ENCODE data around the gene ZSCAN9.
A peak's percentile ranks its signal among the peaks of the same experiment; 100 is the strongest.

The ZSCAN9 gene

GRCh38 chr6:28269492-28269891, 44.4 kb downstream of the ZSCAN9 start:
- Mint-ChIP-seq H3K27me3 (no peaks in the 10 kb centered on the region), H3K4me3 (peak overlapping the region; percentile 21), H3K36me3 (peaks cover 5% of the 10 kb centered on the region), H3K4me1 (ENCODE audit: low read depth) (peaks cover 31% of the 10 kb centered on the region), H3K27ac (peak overlapping the region; percentile 68), H3K9me3 (ENCODE audit: low read depth) (no peaks in the 10 kb centered on the region)

DNA sequence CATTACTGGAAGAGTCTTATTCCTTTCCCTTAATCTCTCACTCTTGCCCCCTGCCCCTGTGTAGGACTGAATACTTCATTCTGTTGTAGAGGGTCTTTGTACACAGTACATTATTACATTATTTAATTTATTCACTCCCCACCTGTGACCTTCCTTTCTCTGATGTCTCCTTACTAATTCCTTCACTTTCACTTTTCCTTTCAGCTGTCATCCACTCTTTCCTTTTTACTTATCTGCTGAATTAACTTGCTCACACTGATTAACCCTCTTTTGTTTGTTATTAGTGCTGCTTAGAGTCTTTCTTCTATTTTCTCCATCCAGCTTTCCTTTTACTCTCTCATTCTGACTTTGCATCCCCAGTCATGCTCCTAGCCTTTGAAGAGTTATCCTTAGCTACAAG, 49.8 kb downstream of the ZSCAN9 start:
- H3K27ac Mint-ChIP-seq: peak overlapping the region; percentile 35
- peaks cover 18% of the 10 kb centered on the region for H3K4me1 Mint-ChIP-seq (ENCODE audit: low read depth)
- H3K36me3 Mint-ChIP-seq: peaks cover 18% of the 10 kb centered on the region
- H3K9me3 Mint-ChIP-seq (ENCODE audit: low read depth): no peaks in the 10 kb centered on the region
- H3K4me3 Mint-ChIP-seq: no peak overlapping the region
- no peaks in the 10 kb centered on the region for H3K27me3 Mint-ChIP-seq

DNA sequence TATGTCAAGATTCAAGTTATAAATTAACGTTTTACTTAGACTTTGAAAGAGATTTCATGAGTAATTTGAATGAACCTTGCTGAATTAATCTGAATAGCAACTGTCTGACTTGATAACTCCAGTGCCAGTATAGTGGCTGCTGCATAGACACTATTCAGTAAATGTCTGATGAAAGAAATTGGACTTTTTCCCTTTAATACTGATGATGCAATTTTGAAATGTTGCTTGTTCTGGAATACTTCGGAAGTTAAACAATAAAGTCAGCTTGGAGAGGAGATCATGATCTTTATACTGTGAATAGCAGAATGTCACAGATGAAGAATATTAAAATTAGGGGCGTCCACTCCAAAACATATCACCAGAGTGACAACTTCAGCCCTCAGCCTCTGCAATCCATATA, 52.7 kb downstream of the ZSCAN9 start:
- H3K9me3 Mint-ChIP-seq (ENCODE audit: low read depth): no peaks in the 10 kb centered on the region
- no peak overlapping the region for H3K4me3 Mint-ChIP-seq
- H3K27ac Mint-ChIP-seq: no peak overlapping the region
- H3K4me1 Mint-ChIP-seq (ENCODE audit: low read depth): peaks cover 18% of the 10 kb centered on the region
- H3K27me3 Mint-ChIP-seq: peaks cover 7% of the 10 kb centered on the region
- H3K36me3 Mint-ChIP-seq: peaks cover 18% of the 10 kb centered on the region

GRCh38 chr6:28280595-28281287, 55.7 kb downstream of the ZSCAN9 start:
- H3K4me3 Mint-ChIP-seq: peak overlapping the region; percentile 85
- H3K27me3 Mint-ChIP-seq: peaks cover 7% of the 10 kb centered on the region
- H3K9me3 Mint-ChIP-seq (ENCODE audit: low read depth): no peaks in the 10 kb centered on the region
- H3K4me1 Mint-ChIP-seq (ENCODE audit: low read depth): peaks cover 13% of the 10 kb centered on the region
- H3K27ac Mint-ChIP-seq: no peak overlapping the region
- H3K36me3 Mint-ChIP-seq: peaks cover 17% of the 10 kb centered on the region

- H3K4me1 Mint-ChIP-seq (ENCODE audit: low read depth): peaks cover 13% of the 10 kb centered on the region
- H3K27me3 Mint-ChIP-seq: peaks cover 7% of the 10 kb centered on the region
- no peaks in the 10 kb centered on the region for H3K9me3 Mint-ChIP-seq (ENCODE audit: low read depth)
- H3K36me3 Mint-ChIP-seq: peaks cover 13% of the 10 kb centered on the region
- H3K4me3 Mint-ChIP-seq: peak within 1 kb of the TSS; percentile 86
- H3K27ac Mint-ChIP-seq: no peak within 1 kb of the TSS
Observed at GRCh38 chr6:28281288-28282064, 56.4 kb downstream of the ZSCAN9 start, which contains the start of gene PGBD1. Gene PGBD1 (plus strand): TSS chr6:28281572. CDS start chr6:28283814, 2,242 bp downstream.

- Mint-ChIP-seq H3K4me3 (peak overlapping the region; percentile 46), H3K36me3 (peaks cover 17% of the 10 kb centered on the region), H3K4me1 (ENCODE audit: low read depth) (peaks cover 13% of the 10 kb centered on the region), H3K27me3 (peaks cover 9% of the 10 kb centered on the region), H3K27ac (no peak overlapping the region), H3K9me3 (ENCODE audit: low read depth) (no peaks in the 10 kb centered on the region)
Observed at GRCh38 chr6:28282926-28283325, 57.9 kb downstream of the ZSCAN9 start.

Measured in activated naive CD8-positive, alpha-beta T cell (primary cell).